ENCODE measurements around the gene CAMKK2. TPM values are rescaled to one million over a fixed set of nuclear protein-coding genes. Genes with fewer than 3 reads are reported as not detected.

The CAMKK2 gene
- total and polyA plus RNA-seq, 2 of the 4 experiments (the other 2 are of a cell fraction) = 15.2 to 24.7 TPM

DNA sequence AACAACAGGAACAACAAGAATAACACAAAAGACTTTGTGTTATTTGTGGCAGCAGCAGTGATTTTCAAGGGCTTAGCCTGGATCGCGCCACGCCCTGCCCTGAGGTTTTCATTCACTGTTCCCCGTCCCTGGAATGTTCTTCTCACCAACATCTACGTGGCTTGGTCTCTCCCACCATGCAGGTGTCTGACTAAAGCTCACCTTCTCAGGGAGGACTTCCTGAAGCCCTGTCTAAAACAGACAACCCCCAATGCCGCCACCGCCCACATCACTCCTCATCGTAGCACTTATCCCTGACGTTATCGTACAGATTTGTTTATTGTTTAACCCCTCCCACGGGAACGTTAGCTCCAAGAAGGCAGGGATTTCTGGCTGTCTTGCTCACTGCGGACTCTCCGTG lies 46.1 kb downstream of the CAMKK2 start:
- H3K9me3 ChIP-seq (ENCODE audit: control insufficient read depth, insufficient read depth, low read length) = no peaks in the 10 kb centered on the region
- in situ Hi-C loops (cut with MboI; ENCODE audit: low sequenced_read_pairs) = no loop called here
- WGBS, 2 experiments (ENCODE audit: extremely low coverage in 2 of 2, insufficient read length in 1 of 2) = no CpG with 5 or more reads among the region's 14 CpGs
- no peak overlapping the region for H4K8ac ChIP-seq (ENCODE audit: low read depth in 2 of 2, low read length in 2 of 2)
- H3K14ac ChIP-seq (replicated peaks; ENCODE audit: low read depth, low read length) = no peak overlapping the region
- H3K27me3 ChIP-seq (ENCODE audit: control insufficient read depth, insufficient read depth, low read length) = no peaks in the 10 kb centered on the region
- H3K18ac ChIP-seq (ENCODE audit: low read depth, low read length) = no peak overlapping the region
- H4K91ac ChIP-seq (ENCODE audit: insufficient read depth, low read depth, low read length) = no peak overlapping the region
- no TSS peak for BruUV-seq (replicated peaks)
- no peak overlapping the region for H2AK5ac ChIP-seq (ENCODE audit: low read depth, low read length)
- DNase-seq (no peak), ATAC-seq (ENCODE audit: low read depth) (no peak)
- no peaks in the 10 kb centered on the region for H4K20me1 ChIP-seq (ENCODE audit: insufficient read depth, low read length)
- dilution Hi-C loops (cut with HindIII; ENCODE audit: low sequenced_read_pairs, unreplicated experiment) = no loop called here
- ChIA-PET POLR2A (ENCODE audit: unreplicated experiment) (no interaction called here), CTCF (no interaction called here)
- intact Hi-C loops (cut with micrococcal nuclease) = no loop called here
- no peak overlapping the region for H3K56ac ChIP-seq (ENCODE audit: extremely low read depth, insufficient read depth, low read length)
- H3K4me2 ChIP-seq (ENCODE audit: low read depth, low read length) = no peak overlapping the region
- peaks cover 58% of the 10 kb centered on the region for H3K36me3 ChIP-seq (ENCODE audit: control insufficient read depth, insufficient read depth, low read length)
- no peaks in the 10 kb centered on the region for H3K79me1 ChIP-seq (ENCODE audit: low read depth in 1 of 2, low read length in 2 of 2)
- H2BK5ac ChIP-seq (ENCODE audit: low read depth, low read length, poor library complexity, severe bottlenecking) = no peak overlapping the region
- H2AFZ ChIP-seq (replicated peaks; ENCODE audit: low read length, poor library complexity) = no peak overlapping the region
- no peak for TF ChIP-seq FOS (IDR thresholded peaks at IDR 0.05; ENCODE audit: low read depth, low read length)
- no peak for TF ChIP-seq RAD21 (IDR thresholded peaks at IDR 0.05; ENCODE audit: low read length)
- TF ChIP-seq RCOR1 (IDR thresholded peaks at IDR 0.05; ENCODE audit: insufficient replicate concordance, low read length) = no peak
- no peak for TF ChIP-seq BHLHE40 (IDR thresholded peaks at IDR 0.05; ENCODE audit: low read depth, low read length)
- TF ChIP-seq, protein P1, sequence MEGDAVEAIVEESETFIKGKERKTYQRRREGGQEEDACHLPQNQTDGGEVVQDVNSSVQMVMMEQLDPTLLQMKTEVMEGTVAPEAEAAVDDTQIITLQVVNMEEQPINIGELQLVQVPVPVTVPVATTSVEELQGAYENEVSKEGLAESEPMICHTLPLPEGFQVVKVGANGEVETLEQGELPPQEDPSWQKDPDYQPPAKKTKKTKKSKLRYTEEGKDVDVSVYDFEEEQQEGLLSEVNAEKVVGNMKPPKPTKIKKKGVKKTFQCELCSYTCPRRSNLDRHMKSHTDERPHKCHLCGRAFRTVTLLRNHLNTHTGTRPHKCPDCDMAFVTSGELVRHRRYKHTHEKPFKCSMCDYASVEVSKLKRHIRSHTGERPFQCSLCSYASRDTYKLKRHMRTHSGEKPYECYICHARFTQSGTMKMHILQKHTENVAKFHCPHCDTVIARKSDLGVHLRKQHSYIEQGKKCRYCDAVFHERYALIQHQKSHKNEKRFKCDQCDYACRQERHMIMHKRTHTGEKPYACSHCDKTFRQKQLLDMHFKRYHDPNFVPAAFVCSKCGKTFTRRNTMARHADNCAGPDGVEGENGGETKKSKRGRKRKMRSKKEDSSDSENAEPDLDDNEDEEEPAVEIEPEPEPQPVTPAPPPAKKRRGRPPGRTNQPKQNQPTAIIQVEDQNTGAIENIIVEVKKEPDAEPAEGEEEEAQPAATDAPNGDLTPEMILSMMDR (conservative IDR thresholded peaks at IDR 0.05; ENCODE audit: low read depth, low read length) = no peak
- no peak for TF ChIP-seq RFX5 (IDR thresholded peaks at IDR 0.05; ENCODE audit: low read depth, low read length)
- H2BK15ac ChIP-seq (ENCODE audit: low read depth, low read length) = no peak overlapping the region
- no peak overlapping the region for H4K5ac ChIP-seq (ENCODE audit: low read depth, low read length)
- no peak overlapping the region for H2BK120ac ChIP-seq (ENCODE audit: low read depth, low read length)
- H3K9me1 ChIP-seq (ENCODE audit: insufficient read depth, low read length) = peaks cover 7% of the 10 kb centered on the region; the same call in 1 of the 2 replicates
- H3K9ac ChIP-seq (ENCODE audit: low read depth, low read length) = no peak overlapping the region
- no peak overlapping the region for H3K23ac ChIP-seq (ENCODE audit: low read depth, low read length)
- H2AK9ac ChIP-seq (replicated peaks; ENCODE audit: low read depth, low read length, poor library complexity) = peak overlapping the region; percentile 55
- H3K4me3 ChIP-seq (ENCODE audit: insufficient read depth, low read depth, low read length) = no peak overlapping the region
- H2BK20ac ChIP-seq (ENCODE audit: low read depth, low read length) = no peak overlapping the region
- H3K4me1 ChIP-seq (ENCODE audit: control insufficient read depth, insufficient read depth, low read length) = no peaks in the 10 kb centered on the region
- H3K27ac ChIP-seq (ENCODE audit: insufficient read depth, low read length) = no peak overlapping the region
- H3K4ac ChIP-seq (ENCODE audit: low read depth, low read length) = no peak overlapping the region
